Measurements from ENCODE around the gene BACE1.
A peak's percentile ranks its signal among the peaks of the same experiment; 100 is the strongest.

Gene BACE1

GRCh38 chr11:117305145-117305544 is 10.9 kb downstream of the BACE1 start:
- no peak for DNase-seq (ENCODE audit: low read depth)

GRCh38 chr11:117303646-117304315 is 12.3 kb downstream of the BACE1 start:
- DNase-seq (ENCODE audit: low read depth) = no peak

- DNase-seq (ENCODE audit: low read depth) = no peak
Measured at GRCh38 chr11:117303101-117303500, 13.0 kb downstream of the BACE1 start.

DNA sequence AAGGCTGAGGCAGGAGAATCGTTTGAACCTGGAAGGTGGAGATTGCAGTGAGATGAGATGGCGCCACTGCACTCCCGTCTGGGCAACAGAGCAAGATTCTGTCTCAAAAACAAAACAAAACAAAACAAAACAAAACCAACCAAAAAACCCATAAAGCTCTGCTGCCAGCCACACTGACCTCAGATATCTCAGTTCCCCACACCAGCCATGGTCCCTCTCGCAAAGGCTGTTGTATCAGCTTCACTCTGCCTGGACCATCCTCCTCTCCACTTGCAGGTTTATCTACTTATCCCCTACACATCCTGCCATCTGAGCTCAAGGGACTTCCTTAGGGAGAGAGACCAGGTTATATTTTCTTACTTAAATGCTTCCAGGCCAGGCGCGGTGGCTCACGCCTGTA is 13.8 kb downstream of the BACE1 start:
- no peak for DNase-seq (ENCODE audit: low read depth)

- no peak for DNase-seq (ENCODE audit: low read depth)
Measured at GRCh38 chr11:117300773-117301172, 15.3 kb downstream of the BACE1 start.

GRCh38 chr11:117300283-117300663 is 15.8 kb downstream of the BACE1 start:
- no peak for DNase-seq (ENCODE audit: low read depth)

DNA sequence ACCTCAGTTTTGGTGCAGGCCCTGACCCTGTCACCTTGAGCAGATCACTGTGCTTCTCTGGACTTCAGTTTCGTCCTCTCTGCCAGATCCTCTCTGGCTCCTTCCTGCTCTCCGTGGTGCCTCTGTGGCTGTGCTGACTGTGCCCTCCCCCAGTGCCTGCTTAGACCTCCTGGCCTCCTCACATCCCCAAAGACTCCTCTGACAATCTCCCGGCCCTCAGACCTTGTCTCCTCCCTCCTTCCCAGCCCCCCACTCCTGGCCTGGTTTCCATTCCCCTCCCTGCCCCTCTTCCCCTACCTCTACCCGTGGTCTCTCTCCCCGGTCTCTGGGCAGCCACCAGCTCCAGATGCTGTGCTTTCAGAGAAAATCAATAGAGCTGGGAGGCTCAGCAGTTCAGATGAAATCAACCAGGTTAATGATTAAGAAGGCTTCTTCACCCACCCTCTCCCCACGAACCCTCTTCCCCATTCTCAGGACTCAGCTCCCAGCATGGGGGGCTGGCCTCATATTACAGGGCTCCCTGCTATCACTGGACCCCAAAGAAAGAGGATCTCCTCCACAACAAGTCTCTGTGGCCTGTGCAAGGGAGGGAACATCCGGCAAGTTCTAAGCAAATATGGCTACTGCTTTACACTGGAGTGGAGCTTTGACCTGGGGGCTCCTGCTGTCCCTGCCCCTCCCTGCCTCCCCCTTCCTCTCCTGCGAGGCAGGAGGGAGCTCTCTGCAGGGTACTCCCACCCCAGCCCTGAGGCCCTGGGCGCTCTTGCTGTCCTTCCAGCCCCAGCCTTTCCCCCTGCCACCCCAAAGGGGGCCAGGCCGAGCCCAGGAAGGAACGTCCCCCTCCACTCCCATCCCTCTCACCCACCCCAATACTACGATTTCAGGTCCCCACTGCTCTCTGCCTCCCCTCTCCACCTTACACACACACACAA is 16.4 kb downstream of the BACE1 start:
- DNase-seq (ENCODE audit: low read depth) = no peak

DNA sequence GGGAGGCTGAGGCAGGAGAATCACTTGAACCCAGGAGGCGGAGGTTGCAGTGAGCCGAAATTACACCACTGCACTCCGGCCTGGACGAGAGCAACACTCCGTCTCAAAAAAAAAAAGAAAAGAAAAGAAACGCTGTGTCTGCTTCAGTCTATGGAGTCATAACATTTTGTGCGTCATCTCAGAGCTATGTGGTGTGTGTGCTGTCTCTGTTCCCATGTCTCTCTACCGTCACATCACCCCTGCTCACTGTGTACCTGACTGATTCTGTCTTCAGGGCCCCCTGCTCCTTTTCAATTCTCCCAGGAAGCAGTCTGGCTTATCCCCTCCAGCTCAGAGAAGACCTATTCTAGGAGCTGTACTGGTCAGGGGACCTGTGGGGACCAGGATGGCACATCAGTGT is 17.9 kb downstream of the BACE1 start:
- DNase-seq (ENCODE audit: low read depth) = no peak

GRCh38 chr11:117296881-117297280 is 19.2 kb downstream of the BACE1 start:
- DNase-seq (ENCODE audit: low read depth) = no peak

DNA sequence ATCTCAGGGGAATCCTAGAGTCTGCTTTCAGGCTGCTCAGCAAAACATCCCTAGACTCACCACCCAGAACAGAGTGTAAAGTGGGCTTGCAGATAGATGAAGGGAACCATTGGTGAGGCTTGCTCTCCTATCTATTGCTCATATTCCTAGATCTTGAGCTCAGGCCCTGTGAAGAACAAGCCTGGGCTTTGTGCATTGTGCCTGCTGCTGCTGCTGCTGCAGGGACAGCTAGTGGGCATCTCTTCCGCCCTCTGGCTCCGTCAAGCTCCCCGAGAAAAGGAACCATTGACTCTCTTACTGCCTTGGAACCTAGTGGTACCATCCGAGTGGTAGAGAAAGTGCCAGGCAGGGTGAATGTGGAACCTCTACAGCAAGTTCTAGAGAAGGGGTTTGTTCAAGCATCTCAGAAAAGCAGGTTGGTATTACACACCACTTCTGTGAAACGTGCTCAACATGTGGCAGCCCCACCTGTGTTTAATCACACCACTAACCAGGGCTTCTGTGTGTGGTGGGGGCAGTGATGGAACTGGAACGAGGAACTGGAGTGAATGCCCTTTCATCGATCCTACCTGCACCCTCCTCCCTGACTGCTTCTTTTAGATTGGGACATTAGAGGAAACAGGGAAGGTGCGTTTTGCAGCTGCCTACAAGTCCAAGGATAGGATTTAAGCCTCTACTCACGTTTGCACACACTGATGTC is 20.5 kb downstream of the BACE1 start:
- DNase-seq (ENCODE audit: low read depth) = no peak

GRCh38 chr11:117292616-117293015 is 23.4 kb downstream of the BACE1 start:
- no peak for DNase-seq (ENCODE audit: low read depth)

- no peak for DNase-seq (ENCODE audit: low read depth)
Measured at GRCh38 chr11:117290809-117291396, 25.2 kb downstream of the BACE1 start, which contains the start of gene BACE1-AS. TSS of gene BACE1-AS (plus strand) at chr11:117291346.

DNA sequence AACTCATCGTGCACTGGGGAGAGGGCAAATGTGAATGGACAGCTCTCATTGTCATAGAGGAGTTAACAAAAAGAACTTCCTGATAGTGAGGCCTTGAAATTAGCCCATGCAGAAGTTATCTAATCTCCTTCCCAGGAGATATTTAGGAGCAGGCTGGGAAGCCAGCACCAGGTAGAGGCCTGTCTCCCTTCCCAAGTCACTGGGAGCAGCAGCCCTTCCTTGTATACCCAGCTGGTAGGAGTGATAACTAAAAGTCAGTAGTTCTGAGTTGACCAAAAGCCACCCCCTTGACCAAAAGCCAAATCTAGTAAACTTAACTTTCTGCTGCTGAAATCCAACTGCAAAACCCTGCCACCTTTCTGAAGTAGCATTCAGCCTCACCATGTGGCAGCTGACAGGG is 26.3 kb downstream of the BACE1 start:
- DNase-seq (ENCODE audit: low read depth) = no peak

DNA sequence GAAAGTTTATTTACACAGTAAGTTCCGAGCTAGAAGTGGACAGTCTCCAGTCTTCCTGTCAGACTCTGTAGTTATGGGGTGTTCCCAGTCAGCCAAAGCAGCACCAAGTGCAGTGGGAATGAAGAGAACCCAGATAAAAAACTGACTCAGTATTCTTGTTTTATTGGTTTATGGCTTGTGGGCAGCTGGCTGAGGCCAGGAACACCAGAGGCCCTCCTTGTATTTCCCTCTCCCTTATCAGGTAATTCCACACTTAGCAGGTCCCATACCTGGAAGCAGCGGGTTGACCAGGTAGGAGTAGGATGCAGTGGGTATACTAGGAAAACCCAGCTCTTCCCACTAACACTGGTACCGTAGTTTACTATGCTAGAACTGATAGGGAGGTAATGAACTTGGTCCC is 28.4 kb downstream of the BACE1 start:
- DNase-seq (ENCODE audit: low read depth) = no peak

DNA sequence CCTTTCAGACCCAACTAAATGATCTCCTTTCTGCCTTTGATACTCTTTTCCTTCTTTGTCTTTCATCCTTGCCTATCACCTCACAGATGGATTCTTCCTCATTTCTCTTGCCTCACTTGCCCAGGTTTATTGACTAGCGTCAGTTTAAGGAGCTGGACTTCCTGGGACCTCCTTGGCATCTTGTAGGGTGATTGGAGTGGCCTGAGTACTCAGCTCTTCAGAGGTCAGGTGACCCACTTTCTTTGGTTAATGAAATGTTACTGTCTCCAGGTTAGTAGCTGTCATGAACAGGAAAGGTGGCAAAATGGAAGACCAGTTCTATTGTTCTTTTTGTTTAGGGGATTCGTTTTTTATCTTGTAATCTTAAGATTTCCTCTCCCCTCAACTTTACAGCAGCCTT is 29.5 kb downstream of the BACE1 start:
- no peak for DNase-seq (ENCODE audit: low read depth)

DNA sequence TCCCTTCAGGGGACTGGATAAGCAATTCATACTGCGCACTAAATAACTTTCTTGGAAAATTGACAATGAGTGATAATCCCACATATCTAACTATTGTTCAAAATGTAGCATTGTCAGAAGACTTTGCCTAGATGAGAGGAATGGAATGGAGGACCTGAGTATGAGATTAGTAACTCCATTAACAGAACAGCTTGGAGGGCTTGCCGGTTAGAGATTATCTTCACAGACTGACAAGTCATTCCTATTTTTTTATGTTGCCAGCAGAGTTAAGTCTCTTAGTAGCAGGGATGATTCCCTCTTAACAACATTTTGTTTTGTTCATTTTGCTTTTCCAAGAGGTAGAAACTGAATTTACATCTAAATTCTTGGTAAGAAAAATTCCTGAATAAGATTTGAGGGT is 32.0 kb downstream of the BACE1 start:
- DNase-seq (ENCODE audit: low read depth) = no peak

DNA sequence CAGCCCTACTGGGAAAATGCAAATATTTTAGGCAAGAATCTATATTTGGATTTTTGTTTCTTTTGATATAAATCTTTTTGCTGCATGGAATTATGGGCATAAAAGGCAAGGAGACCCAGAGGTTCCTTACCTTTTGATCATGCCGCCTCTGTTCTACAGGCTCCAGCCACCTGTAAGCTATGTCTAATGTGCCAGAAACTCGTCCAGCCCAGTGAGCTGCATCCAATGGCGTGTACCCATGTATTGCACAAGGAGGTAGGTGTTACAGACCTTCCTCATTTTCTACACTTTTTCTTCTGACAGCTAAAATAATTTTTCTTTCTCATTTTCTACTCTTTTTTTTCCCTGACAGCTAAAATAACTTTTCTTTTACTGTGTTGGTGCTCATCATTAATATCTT is 33.1 kb downstream of the BACE1 start:
- no peak for DNase-seq (ENCODE audit: low read depth)

DNA sequence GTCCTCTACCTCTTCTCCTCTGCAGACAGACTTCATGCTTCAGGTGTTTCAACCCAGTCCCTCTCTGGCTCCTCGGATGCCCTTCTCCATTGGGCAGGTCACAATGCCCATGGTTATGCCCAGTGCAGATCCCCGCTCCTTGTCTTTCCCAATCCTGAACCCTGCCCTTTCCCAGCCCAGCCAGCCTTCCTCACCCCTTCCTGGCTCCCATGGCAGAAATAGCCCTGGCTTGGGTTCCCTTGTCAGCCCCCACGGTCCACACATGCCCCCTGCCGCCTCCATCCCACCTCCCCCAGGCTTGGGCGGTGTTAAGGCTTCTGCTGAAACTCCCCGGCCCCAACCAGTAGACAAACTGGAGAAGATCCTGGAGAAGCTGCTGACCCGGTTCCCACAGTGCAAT is 34.2 kb downstream of the BACE1 start:
- no peak for DNase-seq (ENCODE audit: low read depth)

DNA sequence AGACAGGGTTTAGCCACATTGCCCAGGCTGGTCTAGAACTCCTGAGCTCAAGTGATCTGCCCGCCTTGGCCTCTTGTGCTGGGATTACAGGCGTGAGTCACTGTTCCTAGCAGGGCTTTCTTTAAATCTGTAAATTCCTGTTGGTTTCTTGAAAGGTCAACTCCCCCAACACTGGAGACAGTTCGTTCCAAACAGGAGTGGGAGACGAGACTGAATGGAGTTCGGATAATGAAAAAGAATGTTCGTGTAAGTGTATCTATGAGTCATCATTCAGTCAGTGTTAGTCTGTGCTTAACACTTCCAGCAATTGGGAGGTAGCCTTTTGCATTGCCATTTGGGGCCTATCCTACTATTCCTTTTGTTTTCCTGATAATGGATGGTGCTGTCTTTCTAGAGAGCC is 34.9 kb downstream of the BACE1 start:
- peak; percentile 92 for DNase-seq (ENCODE audit: low read depth)

DNA sequence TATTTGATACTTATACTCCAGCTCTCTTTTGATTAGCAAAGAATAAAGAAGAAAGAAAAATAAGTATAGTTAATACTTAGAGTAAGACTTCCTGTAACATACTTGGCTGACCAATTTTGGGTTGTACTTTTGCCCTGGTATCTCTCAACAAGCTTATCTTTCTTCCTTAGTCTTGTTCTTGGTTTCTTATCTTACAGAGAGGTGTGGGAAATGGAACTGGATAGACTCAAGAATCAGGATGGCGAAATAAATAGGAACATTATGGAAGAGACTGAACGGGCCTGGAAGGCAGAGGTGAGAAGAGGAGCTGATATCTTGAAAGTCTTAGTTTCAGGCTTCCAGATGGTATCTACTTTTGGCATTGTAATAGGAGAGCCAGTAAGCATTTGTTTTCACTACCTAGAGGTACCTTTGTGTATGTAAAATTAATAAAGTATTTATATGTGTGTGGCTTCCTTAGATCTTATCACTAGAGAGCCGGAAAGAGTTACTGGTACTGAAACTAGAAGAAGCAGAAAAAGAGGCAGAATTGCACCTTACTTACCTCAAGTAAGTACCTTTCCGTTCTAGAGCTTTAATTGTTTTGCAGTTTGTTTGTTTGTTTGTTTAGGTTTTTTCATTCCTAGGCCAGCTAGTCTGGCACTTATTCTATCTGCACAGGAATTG is 36.2 kb downstream of the BACE1 start:
- DNase-seq (ENCODE audit: low read depth) = no peak

DNA sequence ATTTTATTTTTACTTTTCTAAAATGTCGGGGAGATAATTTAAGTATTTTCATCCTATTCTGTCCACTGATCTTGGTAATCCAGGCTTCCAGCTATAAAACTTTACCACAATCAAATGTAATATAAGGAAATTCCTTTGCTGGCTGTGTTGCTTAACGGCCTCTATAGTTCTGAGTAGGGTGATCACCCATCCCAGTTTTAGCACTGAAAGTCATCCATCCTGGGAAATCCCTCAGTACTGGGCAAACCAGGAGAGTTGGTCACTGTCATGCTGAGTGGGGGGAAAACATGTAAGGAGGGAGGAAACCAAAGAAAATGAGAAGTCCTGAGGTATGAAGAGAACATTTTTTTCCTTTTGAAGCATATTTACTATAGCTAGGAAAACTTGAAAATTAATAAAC is 37.7 kb downstream of the BACE1 start:
- DNase-seq (ENCODE audit: low read depth) = no peak

All from GM04504 (cell line).